Spleen (tissue), 11 donors: Measurements from ENCODE around the gene DUXA. TPM values are rescaled to one million over a fixed set of nuclear protein-coding genes. Genes with fewer than 3 reads are reported as not detected.
"Not testable (repeated sequence)": the region's sequence is repeated elsewhere in the genome, so short reads cannot be mapped to it uniquely, and the experiment has no call there.

ENCODE experiments used
- DNase-seq: peaks from one replicate; pipeline ENCODE4 v3.0.0-alpha.2; 2020
- H3K27ac ChIP-seq, 8 donors: fragments of 200-600 bp; sonication (generic) in 7 of 8; 1 replicate in 4 of 8; 2 replicates in 4 of 8; pipeline versions ENCODE4 v1.5.0 to v1.8.0; 2016 to 2021; ENCODE audit warnings: inconsistent platforms in 4 of 8, mild to moderate bottlenecking in 4 of 8, moderate library complexity in 1 of 8
- H3K27me3 ChIP-seq, 7 donors: fragments of 200-600 bp; sonication (generic) in 6 of 7; replicated peaks in 1 of 7; 1 replicate in 4 of 7; 2 replicates in 3 of 7; pipeline versions ENCODE4 v1.5.0 to v1.8.0; 2016 to 2021; ENCODE audit warnings: inconsistent platforms in 3 of 7, mild to moderate bottlenecking in 1 of 7
- H3K36me3 ChIP-seq, 6 donors: fragments of 200-600 bp; sonication (generic) in 5 of 6; 1 replicate in 4 of 6; 2 replicates in 2 of 6; pipeline versions ENCODE4 v1.5.0 to v1.8.0; 2016 to 2021; ENCODE audit warnings: inconsistent platforms in 2 of 6
- H3K4me1 ChIP-seq, 6 donors: fragments of 200-600 bp; sonication (generic) in 5 of 6; 1 replicate in 3 of 6; 2 replicates in 3 of 6; pipeline versions ENCODE4 v1.5.0 to v1.8.0; 2016 to 2021; ENCODE audit warnings: inconsistent platforms in 3 of 6
- H3K4me3 ChIP-seq, 8 donors: fragments of 200-600 bp; sonication (generic) in 7 of 8; 1 replicate in 4 of 8; 2 replicates in 4 of 8; pipeline versions ENCODE4 v1.5.0 to v1.8.0; 2016 to 2021; ENCODE audit warnings: inconsistent platforms in 4 of 8, mild to moderate bottlenecking in 4 of 8, moderate library complexity in 2 of 8
- H3K9me3 ChIP-seq, 8 donors: fragments of 200-600 bp; sonication (generic) in 7 of 8; 1 replicate in 4 of 8; 2 replicates in 4 of 8; pipeline versions ENCODE4 v1.5.0 to v1.8.0; 2016 to 2021; ENCODE audit warnings: inconsistent platforms in 4 of 8
- CTCF ChIP-seq, 11 experiments: fragments of 200-600 bp in 7 of 11; fragments of 450-650 bp in 4 of 11; sonication (generic) in 4 of 11; IDR thresholded peaks in 8 of 11; conservative IDR thresholded peaks in 3 of 11; 1 replicate in 7 of 11; 2 replicates in 4 of 11; pipeline versions ENCODE4 v1.4.0 to v1.8.0; 2016 to 2021; ENCODE audit warnings: antibody characterized with exemption in 11 of 11, inconsistent platforms in 4 of 11, mild to moderate bottlenecking in 1 of 11
- POLR2A ChIP-seq, 3 donors: fragments of 450-650 bp; IDR thresholded peaks; one replicate each; pipeline ENCODE4 v1.5.1; 2017; ENCODE audit warnings: antibody characterized with exemption in 3 of 3, mild to moderate bottlenecking in 1 of 3
- POLR2AphosphoS5 ChIP-seq, 3 donors: sonication (generic); formaldehyde crosslinking; IDR thresholded peaks; one replicate each; pipeline ENCODE4 v1.5.1; 2017; ENCODE audit warnings: antibody characterized with exemption in 3 of 3
- WGBS, 5 donors: extraction: QIAGEN DNeasy Blood & Tissue Kit in 3 of 5; methylation state at CpG; one replicate each; pipeline versions ENCODE4 v1.1.5 to v1.1.7; 2013 to 2018; 5-methylcytosine and 5-hydroxymethylcytosine counted together
- intact Hi-C: fragments of 100-400 bp; cut with DNase I; formaldehyde crosslinking; loops from one replicate; pipeline ENCODE4 v1.15.0; 2023; ENCODE audit warnings: low total_unique reads
- polyA plus RNA-seq, 3 donors: library from polyadenylated mRNA; stranded (reverse); fragments of 200-250 nt; gene quantifications; one replicate each; pipeline ENCODE4 v1.2.1, GENCODE V29; 2013
- total RNA-seq, 7 donors: library from RNA; depleted of rRNA in 3 of 7; stranded (reverse); fragments of >200 nt in 3 of 7; fragmentation: NEBNext Ultra II Directional in 4 of 7; extraction: Animal tissue kit (Norgen Biotek cat#: 25700) in 4 of 7; gene quantifications; one replicate each; pipeline versions ENCODE4 v1.1.0 to v1.2.1, GENCODE V29; 2016 to 2021
- donor health status: healthy with polysubstance abuse.
- donor health status: DM: no; HTN: no; CAD: no; lungs with moderate emphysema.
- donor health status: DM: no; HTN: no; CAD: no.
- donor health status: Bipolar disorder and iron deficiency.
- donor health status: healthy.
- donor health status: DM: no; HTN: no; CAD: no.
- donor health status: DM: yes; HTN: yes; CAD: no.

The DUXA gene
- total and polyA plus RNA-seq, 10 donors: not detected

DNA sequence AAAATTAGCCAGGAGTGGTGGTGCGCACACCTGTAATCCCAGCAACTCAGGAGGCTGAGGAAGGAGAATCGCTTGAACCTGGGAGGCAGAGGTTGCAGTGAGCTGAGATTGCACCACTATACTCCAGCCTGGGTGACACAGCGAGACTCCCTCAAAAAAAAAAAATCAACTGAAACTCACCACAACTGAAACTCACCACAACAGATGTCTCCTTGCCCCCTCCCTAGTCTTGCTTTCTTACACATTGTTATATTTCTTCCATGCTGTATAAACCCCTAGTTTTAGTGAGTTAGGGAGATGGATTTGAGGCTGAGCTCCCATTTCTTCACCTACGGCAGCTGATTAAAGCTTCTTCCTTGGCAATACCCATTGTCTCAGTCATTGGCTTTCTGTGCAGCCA, 25.6 kb downstream of the DUXA start:
- no peak overlapping the region for H3K4me3 ChIP-seq
- H3K36me3 ChIP-seq: no peaks in the 10 kb centered on the region
- DNase-seq: no peak
- 87 to 93% (median 89%) methylated on average over 4 of the region's 4 CpGs for WGBS, 5 donors
- H3K4me1 ChIP-seq: no peaks in the 10 kb centered on the region
- no peak overlapping the region for H3K27ac ChIP-seq
- intact Hi-C loops: no loop called here
- H3K9me3 ChIP-seq: peaks cover 0 to 85% (median 22%) of the 10 kb centered on the region in 8 donors
- TF ChIP-seq POLR2A (IDR thresholded peaks at IDR 0.05): no peak
- no peak for TF ChIP-seq POLR2AphosphoS5 (IDR thresholded peaks at IDR 0.05)
- no peaks in the 10 kb centered on the region for H3K27me3 ChIP-seq

DNA sequence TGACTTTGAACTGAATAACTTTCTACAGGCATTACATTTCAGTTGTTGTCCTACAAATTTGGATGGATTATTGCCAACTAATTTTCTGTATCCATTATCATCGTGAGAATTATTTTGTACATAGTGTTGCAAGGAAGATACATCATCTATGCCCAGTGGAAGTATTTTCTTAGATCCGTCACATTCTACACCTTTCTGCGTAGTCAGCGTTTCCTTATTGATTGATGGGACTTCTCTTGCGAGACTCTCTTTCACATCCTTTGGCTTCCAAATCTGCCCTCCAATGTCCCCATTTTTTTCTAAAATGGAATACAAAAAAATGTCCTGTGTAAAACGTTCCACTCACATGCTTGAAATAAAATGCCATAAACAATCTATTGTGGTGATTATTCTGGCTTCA, 31.5 kb downstream of the DUXA start:
- H3K27ac ChIP-seq: no peak overlapping the region
- H3K36me3 ChIP-seq: no peaks in the 10 kb centered on the region
- intact Hi-C loops: no loop called here
- H3K27me3 ChIP-seq: peaks cover 0 to 9% (median 0%) of the 10 kb centered on the region in 7 donors
- no peak overlapping the region for H3K4me3 ChIP-seq
- 77 to 86% (median 84%) methylated on average over 6 of the region's 6 CpGs for WGBS, 5 donors
- TF ChIP-seq CTCF (IDR thresholded peaks at IDR 0.05 in 8 of 11, conservative IDR thresholded peaks at IDR 0.05 in 3 of 11): no peak
- no peak for TF ChIP-seq POLR2A (IDR thresholded peaks at IDR 0.05)
- TF ChIP-seq POLR2AphosphoS5 (IDR thresholded peaks at IDR 0.05): no peak
- no peaks in the 10 kb centered on the region for H3K4me1 ChIP-seq
- H3K9me3 ChIP-seq: peaks cover 0 to 92% (median 20%) of the 10 kb centered on the region in 8 donors
- no peak for DNase-seq

GRCh38 chr19:57127403-57127802, 39.9 kb downstream of the DUXA start:
- intact Hi-C loops, H3K4me1 ChIP-seq, DNase-seq, H3K36me3 ChIP-seq, H3K4me3 ChIP-seq, H3K27ac ChIP-seq: not testable (repeated sequence)
- WGBS, 5 donors: 69 to 95% (median 79%) methylated on average over 3 of the region's 3 CpGs
- Histone ChIP-seq H3K27me3 (peaks cover 0 to 25% (median 0%) of the 10 kb centered on the region in 7 donors), H3K9me3 (peaks cover 0 to 73% (median 4%) of the 10 kb centered on the region in 8 donors)

- H3K4me3 ChIP-seq: no peak overlapping the region
- H3K27me3 ChIP-seq: peaks cover 0 to 22% (median 0%) of the 10 kb centered on the region in 7 donors
- DNase-seq: no peak
- no peaks in the 10 kb centered on the region for H3K36me3 ChIP-seq
- H3K27ac ChIP-seq: no peak overlapping the region
- 43 to 49% (median 45%) methylated on average over 4 of the region's 4 CpGs for WGBS, 5 donors
- peaks cover 0 to 64% (median 17%) of the 10 kb centered on the region in 8 donors for H3K9me3 ChIP-seq
- H3K4me1 ChIP-seq: no peaks in the 10 kb centered on the region
- intact Hi-C loops: no loop called here
- TF ChIP-seq POLR2A (IDR thresholded peaks at IDR 0.05) (no peak), CTCF (IDR thresholded peaks at IDR 0.05 in 8 of 11, conservative IDR thresholded peaks at IDR 0.05 in 3 of 11) (no peak), POLR2AphosphoS5 (IDR thresholded peaks at IDR 0.05) (no peak)
Measured at GRCh38 chr19:57123882-57124281, 43.4 kb downstream of the DUXA start.

DNA sequence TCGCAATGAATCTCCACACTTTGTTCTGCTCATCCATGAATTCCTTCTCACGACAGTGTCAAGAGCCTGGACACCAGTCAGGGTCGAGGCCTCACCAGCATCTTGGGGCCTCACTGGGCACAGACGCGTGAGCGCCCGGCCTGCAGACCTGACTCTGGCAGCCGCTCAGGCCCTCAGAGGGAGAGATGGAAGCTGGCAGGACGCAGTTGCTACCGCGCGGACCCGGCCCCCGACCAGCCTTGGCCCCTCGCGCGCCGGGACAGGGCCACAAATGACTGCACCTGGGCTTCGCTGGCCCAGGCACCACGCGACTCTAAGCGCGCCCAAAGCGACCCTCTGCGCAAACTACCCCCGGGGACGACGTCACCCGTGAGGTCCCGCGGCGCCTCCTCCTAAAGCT, 48.4 kb downstream of the DUXA start:
- intact Hi-C loops: no loop called here
- H3K9me3 ChIP-seq: peaks cover 0 to 77% (median 62%) of the 10 kb centered on the region in 8 donors
- no peak for DNase-seq
- H3K27me3 ChIP-seq: peaks cover 0 to 18% (median 0%) of the 10 kb centered on the region in 7 donors
- no peak overlapping the region for H3K4me3 ChIP-seq
- no peaks in the 10 kb centered on the region for H3K36me3 ChIP-seq
- 62 to 81% (median 72%) methylated on average over 17 to 32 of the region's 32 CpGs for WGBS, 5 donors
- no peak overlapping the region for H3K27ac ChIP-seq
- TF ChIP-seq POLR2A (IDR thresholded peaks at IDR 0.05) (no peak), POLR2AphosphoS5 (IDR thresholded peaks at IDR 0.05) (no peak), CTCF (IDR thresholded peaks at IDR 0.05 in 8 of 11, conservative IDR thresholded peaks at IDR 0.05 in 3 of 11) (no peak)
- no peaks in the 10 kb centered on the region for H3K4me1 ChIP-seq

DNA sequence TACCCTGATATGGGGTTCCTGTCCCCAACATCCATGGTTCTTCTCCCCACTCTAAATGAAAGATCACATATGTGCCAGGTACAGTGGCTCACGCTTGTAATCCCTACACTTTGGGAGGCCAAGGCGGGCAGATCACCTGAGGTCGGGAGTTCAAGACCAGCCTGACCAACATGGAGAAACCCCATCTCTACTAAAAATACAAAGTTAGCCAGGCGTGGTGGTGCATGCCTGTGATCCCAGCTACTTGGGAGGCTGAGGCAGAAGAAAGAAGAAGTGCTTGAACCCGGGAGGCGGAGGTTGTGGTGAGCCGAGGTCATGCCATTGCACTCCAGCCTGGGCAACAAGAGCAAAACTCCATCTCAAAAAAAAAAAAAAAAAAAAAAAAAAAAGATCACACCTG, 53.8 kb downstream of the DUXA start:
- H3K27ac ChIP-seq, DNase-seq, H3K4me3 ChIP-seq, intact Hi-C loops, H3K36me3 ChIP-seq, H3K4me1 ChIP-seq: not testable (repeated sequence)
- H3K27me3 ChIP-seq: peaks cover 0 to 16% (median 0%) of the 10 kb centered on the region in 7 donors
- WGBS, 5 donors: 79 to 88% (median 84%) methylated on average over 7 of the region's 7 CpGs
- peaks cover 7 to 97% (median 93%) of the 10 kb centered on the region in 8 donors for H3K9me3 ChIP-seq
